Natural killer cell (primary cell): ENCODE measurements around the gene PDE11A. TPM values are rescaled to one million over a fixed set of nuclear protein-coding genes. Genes with fewer than 3 reads are reported as not detected.

Source experiments
- ATAC-seq, 3 donors: fragments of 150-1000 bp in 2 of 3; fragments of 200-7000 bp in 1 of 3; cut with Tn5 transposase; 1 replicate in 1 of 3; 2 replicates in 2 of 3; pipeline ENCODE4 v1.10.0; 2021; ENCODE audit warnings: mild to moderate bottlenecking in 2 of 3, moderate library complexity in 2 of 3
- DNase-seq, 2 donors: peaks; one replicate each; pipeline versions ENCODE4 v3.0.0 to v3.0.0-alpha.2; 2013 to 2021; ENCODE audit warnings: mixed read lengths in 1 of 2
- H3K27ac ChIP-seq: one replicate; pipeline ENCODE4 v1.5.1; 2013; ENCODE audit warnings: mild to moderate bottlenecking, low read length
- H3K27me3 ChIP-seq: one replicate; pipeline ENCODE4 v1.6.1; 2013; ENCODE audit warnings: low read length; ENCODE audit not compliant: control insufficient read depth, insufficient read depth
- H3K36me3 ChIP-seq: one replicate; pipeline ENCODE4 v1.6.1; 2013; ENCODE audit warnings: low read length; ENCODE audit not compliant: control insufficient read depth, insufficient read depth
- H3K4me1 ChIP-seq: one replicate; pipeline ENCODE4 v1.6.1; 2013; ENCODE audit warnings: low read length; ENCODE audit not compliant: control insufficient read depth, insufficient read depth
- H3K4me3 ChIP-seq: one replicate; pipeline ENCODE4 v1.5.1; 2013; ENCODE audit warnings: low read length
- H3K9me3 ChIP-seq: one replicate; pipeline ENCODE4 v1.6.1; 2013; ENCODE audit warnings: low read length; ENCODE audit not compliant: control insufficient read depth, insufficient read depth
- H3K27ac Mint-ChIP-seq, 2 donors: one replicate each; pipeline ENCODE4 v1.8.0; 2022; ENCODE audit warnings: mild to moderate bottlenecking in 2 of 2, mixed read lengths in 2 of 2, moderate library complexity in 1 of 2
- H3K27me3 Mint-ChIP-seq, 2 donors: one replicate each; pipeline ENCODE4 v1.8.0; 2022; ENCODE audit warnings: low read depth in 2 of 2, mixed read lengths in 2 of 2
- H3K36me3 Mint-ChIP-seq: one replicate; pipeline ENCODE4 v1.8.0; 2022; ENCODE audit warnings: mixed read lengths
- H3K4me1 Mint-ChIP-seq, 2 donors: one replicate each; pipeline ENCODE4 v1.8.0; 2022; ENCODE audit warnings: mixed read lengths in 2 of 2
- H3K4me3 Mint-ChIP-seq: one replicate; pipeline ENCODE4 v1.8.0; 2022; ENCODE audit warnings: mild to moderate bottlenecking, moderate library complexity, mixed read lengths
- H3K9me3 Mint-ChIP-seq, 2 donors: one replicate each; pipeline ENCODE4 v1.8.0; 2022; ENCODE audit warnings: mixed read lengths in 2 of 2
- CTCF ChIP-seq: fragments of 200-600 bp; IDR thresholded peaks from one replicate; pipeline ENCODE4 v1.8.0; 2022; ENCODE audit warnings: antibody characterized with exemption
- WGBS: methylation state at CpG from one replicate; pipeline ENCODE4 v1.1.7; 2013; ENCODE audit warnings: missing lambda C conversion rate; ENCODE audit not compliant: insufficient coverage; 5-methylcytosine and 5-hydroxymethylcytosine counted together
- intact Hi-C: fragments of 100-400 bp; cut with micrococcal nuclease; formaldehyde crosslinking; loops from one replicate; pipeline ENCODE4 v1.14.2; 2022
- total RNA-seq, 4 donors: library from RNA; stranded (reverse); fragments of 120-200 nt in 1 of 4; gene quantifications; one replicate each; pipeline versions ENCODE4 v1.2.3 to v1.2.4, GENCODE V29; 2013 to 2022

The PDE11A gene
- total RNA-seq, 3 donors from 2014 or later (not counting 1 experiment from before 2014, with no cell fraction given): not detected

DNA sequence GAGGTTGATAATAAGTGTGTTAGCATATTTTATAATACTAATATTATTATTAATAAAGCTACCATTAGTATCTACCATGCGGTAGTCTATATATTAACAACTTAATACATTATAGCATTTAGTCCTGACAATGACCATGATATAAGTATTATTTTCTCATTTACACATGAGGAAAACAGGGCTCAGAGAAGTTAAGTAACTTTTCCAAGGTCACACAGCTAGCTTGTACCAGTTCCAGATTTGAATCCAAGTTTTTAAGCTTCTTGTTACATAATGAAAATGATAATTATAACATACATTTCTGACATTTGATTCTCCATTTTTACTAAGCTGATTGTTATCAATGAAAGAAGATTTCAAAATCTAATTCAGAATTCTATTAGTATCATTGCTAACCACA, 369.4 kb downstream of the PDE11A start:
- H3K4me1 ChIP-seq: no peaks in the 10 kb centered on the region
- no peaks in the 10 kb centered on the region for H3K9me3 ChIP-seq
- no peaks in the 10 kb centered on the region for H3K36me3 ChIP-seq
- Mint-ChIP-seq H3K9me3 (no peaks in the 10 kb centered on the region), H3K4me1 (no peaks in the 10 kb centered on the region), H3K27ac (no peak overlapping the region), H3K4me3 (no peak overlapping the region), H3K27me3 (peaks cover 2 to 15% of the 10 kb centered on the region in 2 donors), H3K36me3 (no peaks in the 10 kb centered on the region)
- ATAC-seq: no peak
- no peak overlapping the region for H3K27ac ChIP-seq
- DNase-seq: no peak
- intact Hi-C loops: no loop called here
- WGBS: no CpG with 5 or more reads among the region's 1 CpG
- no peaks in the 10 kb centered on the region for H3K27me3 ChIP-seq
- no peak for TF ChIP-seq CTCF
- H3K4me3 ChIP-seq: no peak overlapping the region

DNA sequence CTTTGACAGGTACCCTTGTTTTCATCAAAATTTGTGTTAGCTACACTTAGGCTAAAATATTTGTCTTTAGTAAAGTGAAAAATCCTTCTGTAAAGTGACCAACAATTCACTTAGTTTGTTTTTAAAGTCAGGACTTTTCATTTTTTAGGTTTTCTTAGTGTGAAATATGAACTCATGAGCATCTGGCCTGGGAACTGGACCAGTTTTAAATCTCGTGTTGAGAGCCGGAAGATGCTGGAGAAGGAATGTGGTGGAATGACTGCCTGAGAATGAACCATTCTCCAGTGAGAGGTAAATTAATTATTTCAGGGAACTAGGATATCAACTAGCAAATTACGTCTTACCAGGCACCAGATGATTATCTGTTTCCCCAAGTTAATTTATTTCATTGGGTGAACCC, 374.3 kb downstream of the PDE11A start:
- no peak overlapping the region for H3K27ac ChIP-seq
- no peaks in the 10 kb centered on the region for H3K9me3 ChIP-seq
- Mint-ChIP-seq H3K4me1 (no peaks in the 10 kb centered on the region), H3K27me3 (peaks cover 14 to 21% of the 10 kb centered on the region in 2 donors), H3K36me3 (no peaks in the 10 kb centered on the region), H3K27ac (no peak overlapping the region), H3K9me3 (no peaks in the 10 kb centered on the region), H3K4me3 (no peak overlapping the region)
- no peak overlapping the region for H3K4me3 ChIP-seq
- H3K27me3 ChIP-seq: no peaks in the 10 kb centered on the region
- DNase-seq (no peak), ATAC-seq (no peak)
- H3K4me1 ChIP-seq: no peaks in the 10 kb centered on the region
- no peak for TF ChIP-seq CTCF
- WGBS: 97% methylated on average over 3 of the region's 3 CpGs
- intact Hi-C loops: no loop called here
- H3K36me3 ChIP-seq: no peaks in the 10 kb centered on the region

DNA sequence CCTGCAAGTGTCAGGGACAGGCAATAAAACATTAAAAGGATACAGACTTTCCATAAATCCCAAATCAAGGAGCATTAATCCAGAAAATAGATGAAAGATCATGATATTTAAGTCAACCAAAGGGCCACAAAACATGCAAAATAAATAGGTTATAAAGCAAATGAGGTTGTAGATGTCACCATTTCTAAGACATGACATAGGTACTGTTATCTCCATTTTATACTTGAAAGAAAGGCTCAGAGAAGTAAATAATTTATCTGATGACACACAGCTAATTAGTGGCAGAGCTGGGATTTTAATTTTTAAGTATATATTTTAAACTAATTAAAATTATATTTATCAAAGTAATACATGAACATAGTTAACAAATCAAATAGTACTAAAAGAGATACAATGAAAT, 378.2 kb downstream of the PDE11A start:
- Histone ChIP-seq H3K27me3 (no peaks in the 10 kb centered on the region), H3K36me3 (no peaks in the 10 kb centered on the region), H3K4me3 (no peak overlapping the region), H3K4me1 (no peaks in the 10 kb centered on the region), H3K9me3 (no peaks in the 10 kb centered on the region), H3K27ac (no peak overlapping the region)
- no peaks in the 10 kb centered on the region for H3K36me3 Mint-ChIP-seq
- no peaks in the 10 kb centered on the region for H3K4me1 Mint-ChIP-seq
- peaks cover 14 to 21% of the 10 kb centered on the region in 2 donors for H3K27me3 Mint-ChIP-seq
- no peak for TF ChIP-seq CTCF
- no peaks in the 10 kb centered on the region for H3K9me3 Mint-ChIP-seq
- intact Hi-C loops: no loop called here
- no peak overlapping the region for H3K4me3 Mint-ChIP-seq
- ATAC-seq (no peak), DNase-seq (no peak)
- no peak overlapping the region for H3K27ac Mint-ChIP-seq

- intact Hi-C loops: no loop called here
- no peak overlapping the region for H3K27ac ChIP-seq
- Mint-ChIP-seq H3K27ac (no peak overlapping the region), H3K36me3 (no peaks in the 10 kb centered on the region), H3K4me3 (no peak overlapping the region), H3K4me1 (no peaks in the 10 kb centered on the region), H3K27me3 (peaks cover 14 to 21% of the 10 kb centered on the region in 2 donors), H3K9me3 (no peaks in the 10 kb centered on the region)
- ATAC-seq (no peak), DNase-seq (no peak)
- no peaks in the 10 kb centered on the region for H3K36me3 ChIP-seq
- WGBS: 87% methylated on average over 6 of the region's 7 CpGs
- H3K4me3 ChIP-seq: no peak overlapping the region
- no peaks in the 10 kb centered on the region for H3K4me1 ChIP-seq
- no peaks in the 10 kb centered on the region for H3K9me3 ChIP-seq
- H3K27me3 ChIP-seq: no peaks in the 10 kb centered on the region
- TF ChIP-seq CTCF: no peak
Measured at GRCh38 chr2:177693658-177694339, 378.8 kb downstream of the PDE11A start.
